Keratinocyte (primary cell): ENCODE data around the gene CHCHD6. TPM values are rescaled to one million over a fixed set of nuclear protein-coding genes. Genes with fewer than 3 reads are reported as not detected.

Experiments used
- DNase-seq: peaks from one replicate; pipeline ENCODE4 v3.0.0-alpha.2; 2011; ENCODE audit warnings: low read depth, missing footprints, low spot score
- FAIRE-seq: peaks from 2 replicates; lab custom pipeline; 2011; peaks lifted over from hg19 to GRCh38; lab: Jason Lieb, UNC
- H2AFZ ChIP-seq: 2 replicates; pipeline ENCODE4 v1.6.0; 2012; ENCODE audit warnings: low read length, control low read depth, inconsistent platforms; ENCODE audit not compliant: control insufficient read depth
- H3K27ac ChIP-seq: 2 replicates; pipeline ENCODE4 v1.5.1; 2011; ENCODE audit warnings: low read length; ENCODE audit not compliant: control insufficient read depth, insufficient read depth
- H3K27me3 ChIP-seq: 3 replicates; pipeline ENCODE4 v1.6.0; 2011; ENCODE audit warnings: low read length; ENCODE audit not compliant: control insufficient read depth, insufficient read depth; ENCODE audit errors: extremely low read depth
- H3K36me3 ChIP-seq, 2 experiments: 2 replicates in 1 of 2; 3 replicates in 1 of 2; pipeline ENCODE4 v1.5.1; 2011; ENCODE audit warnings: low read length in 2 of 2, mild to moderate bottlenecking in 1 of 2; ENCODE audit not compliant: control insufficient read depth in 2 of 2, insufficient read depth in 2 of 2; ENCODE audit errors: extremely low read depth in 1 of 2
- H3K4me1 ChIP-seq: 3 replicates; pipeline ENCODE4 v1.5.1; 2011; ENCODE audit warnings: low read length; ENCODE audit not compliant: control insufficient read depth, insufficient read depth; ENCODE audit errors: extremely low read depth
- H3K4me2 ChIP-seq: 3 replicates; pipeline ENCODE4 v1.6.0; 2011; ENCODE audit warnings: low read depth, low read length; ENCODE audit not compliant: control insufficient read depth, insufficient read depth; ENCODE audit errors: extremely low read depth
- H3K4me3 ChIP-seq, 3 experiments: fragments of 200-600 bp in 1 of 3; sonication (generic) in 1 of 3; 2 replicates in 2 of 3; 3 replicates in 1 of 3; pipeline ENCODE4 v1.5.1; 2011 to 2016; ENCODE audit warnings: low read length in 3 of 3, mild to moderate bottlenecking in 3 of 3, control low read depth in 2 of 3, inconsistent platforms in 1 of 3, low read depth in 1 of 3, mixed read lengths in 1 of 3, mixed run types in 1 of 3, moderate library complexity in 1 of 3; ENCODE audit not compliant: control insufficient read depth in 2 of 3, insufficient read depth in 2 of 3; ENCODE audit errors: extremely low read depth in 1 of 3
- H3K79me2 ChIP-seq: 2 replicates; pipeline ENCODE4 v1.6.0; 2012; ENCODE audit warnings: low read length; ENCODE audit not compliant: control insufficient read depth, insufficient read depth
- H3K9ac ChIP-seq: 3 replicates; pipeline ENCODE4 v1.6.0; 2011; ENCODE audit warnings: low read length; ENCODE audit not compliant: control insufficient read depth, insufficient read depth; ENCODE audit errors: extremely low read depth
- H3K9me1 ChIP-seq: 3 replicates; pipeline ENCODE4 v1.6.0; 2011; ENCODE audit warnings: low read length; ENCODE audit not compliant: control insufficient read depth, insufficient read depth; ENCODE audit errors: extremely low read depth
- H3K9me3 ChIP-seq: 2 replicates; pipeline ENCODE4 v1.5.1; 2012; ENCODE audit warnings: low read depth, low read length; ENCODE audit not compliant: control insufficient read depth
- H4K20me1 ChIP-seq: 3 replicates; pipeline ENCODE4 v1.6.0; 2011; ENCODE audit warnings: low read length; ENCODE audit not compliant: control insufficient read depth, insufficient read depth; ENCODE audit errors: extremely low read depth
- CTCF ChIP-seq, 3 experiments: IDR thresholded peaks in 1 of 3; conservative IDR thresholded peaks in 1 of 3; optimal IDR thresholded peaks in 1 of 3; 2 replicates in 2 of 3; 3 replicates in 1 of 3; pipeline versions ENCODE3 to v1.5.1; 2011; ENCODE audit warnings: low read length in 3 of 3, mild to moderate bottlenecking in 3 of 3, moderate library complexity in 2 of 3, control low read depth in 1 of 3, inconsistent platforms in 1 of 3; ENCODE audit not compliant: insufficient read depth in 2 of 3; ENCODE audit errors: extremely low read depth in 1 of 3
- EZH2 ChIP-seq: IDR thresholded peaks from one replicate; pipeline ENCODE4 v1.6.1; 2012; ENCODE audit warnings: inconsistent platforms, mild to moderate bottlenecking, low read length, moderate library complexity
- dilution Hi-C: fragments of 300-500 bp; cut with MboI; formaldehyde crosslinking; loops from one replicate; pipeline ENCODE4 v1.7.0; 2020; ENCODE audit warnings: low sequenced_read_pairs; ENCODE audit not compliant: extremely low pct_ligation_motif_present
- polyA plus RNA-seq, 5 experiments: library from polyadenylated mRNA; depleted of rRNA in 3 of 5; stranded (reverse) in 3 of 5; stranded (forward) in 1 of 5; unstranded in 1 of 5; fragments of >200 nt; gene quantifications; 1 replicate in 1 of 5; 2 replicates in 3 of 5; 3 replicates in 1 of 5; pipeline versions ENCODE4 v1.2.1 to v1.2.3, GENCODE V29; 2011 to 2012; ENCODE audit warnings: missing spikeins in 2 of 5, low read depth in 1 of 5, low replicate concordance in 1 of 5

The CHCHD6 gene
- polyA plus RNA-seq, 1 donor (not counting 4 experiments of a cell fraction or from before 2014, with no cell fraction given): 21.7 TPM

DNA sequence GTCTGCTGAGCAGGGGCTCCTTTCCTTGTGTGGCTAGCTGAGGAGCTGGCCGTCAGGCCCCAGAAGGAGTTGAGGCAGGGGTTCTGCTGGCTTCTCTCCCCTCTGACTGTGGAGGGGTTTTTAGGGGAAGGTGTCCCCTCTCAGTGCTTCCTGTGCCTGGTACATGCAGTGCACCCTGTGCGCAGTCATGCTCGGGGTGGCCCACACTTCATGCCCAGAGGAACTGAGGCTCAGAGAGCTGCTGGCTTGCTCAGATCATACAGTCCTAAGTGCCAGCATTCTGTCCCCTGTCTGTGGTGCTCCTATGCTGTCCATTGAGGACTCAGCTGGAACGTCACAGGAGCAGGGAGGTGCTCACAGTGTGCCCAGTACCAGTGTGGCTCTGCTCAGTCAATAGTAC lies 211.0 kb downstream of the CHCHD6 start:
- no peak overlapping the region for H3K4me3 ChIP-seq
- dilution Hi-C loops: no loop called here
- no peak overlapping the region for H3K9ac ChIP-seq
- H4K20me1 ChIP-seq: no peaks in the 10 kb centered on the region
- no peak for TF ChIP-seq CTCF (optimal IDR thresholded peaks at IDR 0.05 in 1 of 3, IDR thresholded peaks at IDR 0.05 in 1 of 3, conservative IDR thresholded peaks at IDR 0.05 in 1 of 3; ENCODE audit: extremely low read depth in 1 of 3, insufficient read depth in 2 of 3, low read length in 3 of 3)
- no peak for TF ChIP-seq EZH2
- DNase-seq (no peak), FAIRE-seq (no peak)
- no peak overlapping the region for H3K4me2 ChIP-seq
- no peak overlapping the region for H3K27ac ChIP-seq
- no peak overlapping the region for H2AFZ ChIP-seq
- no peaks in the 10 kb centered on the region for H3K27me3 ChIP-seq
- H3K79me2 ChIP-seq: no peaks in the 10 kb centered on the region
- H3K9me3 ChIP-seq: no peaks in the 10 kb centered on the region
- H3K9me1 ChIP-seq: no peaks in the 10 kb centered on the region
- peaks cover 38% of the 10 kb centered on the region for H3K4me1 ChIP-seq
- peaks cover 0 to 4% of the 10 kb centered on the region in 2 experiments for H3K36me3 ChIP-seq

DNA sequence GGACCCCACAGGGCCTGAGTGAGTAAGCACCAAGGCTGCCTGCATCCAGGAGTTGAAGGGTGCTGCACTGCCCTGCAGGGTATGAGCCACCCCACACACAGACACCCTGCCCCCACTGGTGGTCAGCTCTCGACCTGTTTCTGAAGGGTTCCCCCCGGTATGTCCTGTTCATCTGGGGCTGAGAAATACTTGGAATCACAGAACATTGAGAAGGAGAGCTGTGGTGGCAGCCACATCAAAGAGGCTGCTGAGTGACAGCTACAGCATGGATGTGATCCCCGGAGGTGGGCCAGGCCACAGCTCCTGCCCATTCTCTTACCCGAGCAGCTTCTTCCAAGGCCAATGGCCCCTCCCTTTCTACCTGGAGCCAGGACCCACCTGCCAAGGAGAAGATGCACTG lies 212.5 kb downstream of the CHCHD6 start:
- no peak overlapping the region for H3K27ac ChIP-seq
- no peaks in the 10 kb centered on the region for H3K9me1 ChIP-seq
- FAIRE-seq (no peak), DNase-seq (no peak)
- peaks cover 23% of the 10 kb centered on the region for H3K4me1 ChIP-seq
- no peaks in the 10 kb centered on the region for H3K27me3 ChIP-seq
- TF ChIP-seq CTCF (optimal IDR thresholded peaks at IDR 0.05 in 1 of 3, IDR thresholded peaks at IDR 0.05 in 1 of 3, conservative IDR thresholded peaks at IDR 0.05 in 1 of 3; ENCODE audit: extremely low read depth in 1 of 3, insufficient read depth in 2 of 3, low read length in 3 of 3): no peak
- TF ChIP-seq EZH2: no peak
- no peak overlapping the region for H3K4me3 ChIP-seq
- H2AFZ ChIP-seq: no peak overlapping the region
- H4K20me1 ChIP-seq: no peaks in the 10 kb centered on the region
- H3K36me3 ChIP-seq: peaks cover 0 to 6% of the 10 kb centered on the region in 2 experiments
- H3K79me2 ChIP-seq: no peaks in the 10 kb centered on the region
- no peak overlapping the region for H3K4me2 ChIP-seq
- no peaks in the 10 kb centered on the region for H3K9me3 ChIP-seq
- no peak overlapping the region for H3K9ac ChIP-seq
- dilution Hi-C loops: no loop called here
